Ascending aorta (tissue), 2 donors: ENCODE results near the gene TWIST2. TPM values are rescaled to one million over a fixed set of nuclear protein-coding genes. Genes with fewer than 3 reads are reported as not detected.

Experiments used
- DNase-seq, 2 donors: peaks; one replicate each; pipeline ENCODE4 v3.0.0-alpha.2; 2019; ENCODE audit warnings: low spot score in 2 of 2
- H3K27ac ChIP-seq, 2 donors: fragments of 200-600 bp; sonication (generic); one replicate each; pipeline ENCODE4 v1.5.1; 2016 to 2017; ENCODE audit warnings: mild to moderate bottlenecking in 1 of 2
- H3K27me3 ChIP-seq: fragments of 200-600 bp; sonication (generic); one replicate; pipeline ENCODE4 v1.5.1; 2017
- H3K36me3 ChIP-seq, 2 donors: fragments of 200-600 bp; sonication (generic); one replicate each; pipeline ENCODE4 v1.5.1; 2016
- H3K4me1 ChIP-seq, 2 donors: fragments of 200-600 bp; sonication (generic); one replicate each; pipeline ENCODE4 v1.5.1; 2016 to 2017; ENCODE audit warnings: mild to moderate bottlenecking in 1 of 2
- H3K4me3 ChIP-seq, 2 donors: fragments of 200-600 bp; sonication (generic); one replicate each; pipeline ENCODE4 v1.5.1; 2016 to 2017; ENCODE audit warnings: mild to moderate bottlenecking in 1 of 2
- H3K9me3 ChIP-seq, 2 donors: fragments of 200-600 bp; sonication (generic); one replicate each; pipeline ENCODE4 v1.5.1; 2016
- CTCF ChIP-seq, 3 experiments: fragments of 200-600 bp in 2 of 3; fragments of 450-650 bp in 1 of 3; sonication (generic) in 2 of 3; IDR thresholded peaks; one replicate each; pipeline ENCODE4 v1.5.1; 2016 to 2019; ENCODE audit warnings: antibody characterized with exemption in 3 of 3, mild to moderate bottlenecking in 1 of 3, moderate library complexity in 1 of 3
- intact Hi-C: fragments of 100-400 bp; cut with DNase I; formaldehyde crosslinking; loops from one replicate; pipeline ENCODE4 v1.15.1; 2023
- total RNA-seq: library from RNA; depleted of rRNA; stranded (reverse); fragments of >200 nt; gene quantifications from one replicate; pipeline ENCODE4 v1.1.0, GENCODE V29; 2016

The TWIST2 gene
- total RNA-seq, 1 donor from 2014 or later: 108 TPM

DNA sequence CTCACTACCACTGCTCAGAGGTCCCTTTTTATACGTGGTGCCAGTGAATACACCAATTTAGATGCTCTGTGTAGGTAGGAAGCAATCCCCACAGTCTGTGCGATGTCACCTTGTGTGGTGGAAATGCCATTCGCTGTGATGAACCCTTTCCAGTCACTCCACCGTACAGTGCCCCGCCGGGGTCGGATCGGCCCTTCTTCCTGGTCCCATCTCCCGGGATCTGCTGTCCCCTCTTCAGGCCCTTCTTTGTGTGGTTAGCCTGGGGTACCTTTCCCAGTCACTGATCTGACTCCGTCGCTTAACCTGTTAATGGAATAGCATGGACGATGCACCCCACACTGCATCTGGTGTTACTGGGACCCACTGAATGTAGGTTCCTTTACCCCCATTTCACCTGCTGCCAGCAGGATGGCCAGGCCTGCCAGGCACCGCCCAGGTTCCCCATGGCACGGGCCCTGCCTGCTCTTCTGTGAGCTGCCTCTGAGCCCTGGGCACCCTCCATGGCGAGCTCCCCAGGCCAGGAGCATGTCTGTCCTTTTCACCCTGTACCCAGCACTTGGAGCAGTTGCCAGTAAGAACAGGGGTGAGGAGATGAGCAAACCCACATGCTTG, 18.0 kb downstream of the TWIST2 start:
- H3K4me3 ChIP-seq: no peak overlapping the region
- intact Hi-C loops: loop anchor here (10.0 kb wide), 2 partner anchors 271 to 431 kb away; no protein-coding TSS in a partner anchor
- H3K27me3 ChIP-seq: no peaks in the 10 kb centered on the region
- H3K4me1 ChIP-seq: peaks cover 26 to 53% of the 10 kb centered on the region in 2 donors
- DNase-seq: peak in 1 of 2 donors; percentile 58
- no peak for TF ChIP-seq CTCF (IDR thresholded peaks at IDR 0.05)
- peak overlapping the region; percentile 86 to 92 for H3K27ac ChIP-seq
- no peaks in the 10 kb centered on the region for H3K9me3 ChIP-seq
- no peaks in the 10 kb centered on the region for H3K36me3 ChIP-seq

GRCh38 chr2:238866656-238867277, 18.9 kb downstream of the TWIST2 start:
- no peak for TF ChIP-seq CTCF (IDR thresholded peaks at IDR 0.05)
- peak in 1 of 2 donors; percentile 63 for DNase-seq
- no peak overlapping the region for H3K4me3 ChIP-seq
- intact Hi-C loops: loop anchor here (10.0 kb wide), 2 partner anchors 272 to 432 kb away; no protein-coding TSS in a partner anchor
- peaks cover 26 to 53% of the 10 kb centered on the region in 2 donors for H3K4me1 ChIP-seq
- H3K36me3 ChIP-seq: no peaks in the 10 kb centered on the region
- H3K9me3 ChIP-seq: no peaks in the 10 kb centered on the region
- no peaks in the 10 kb centered on the region for H3K27me3 ChIP-seq
- peak overlapping the region; percentile 86 to 92 for H3K27ac ChIP-seq

GRCh38 chr2:238868067-238868524, 20.2 kb downstream of the TWIST2 start:
- H3K36me3 ChIP-seq: no peaks in the 10 kb centered on the region
- H3K27me3 ChIP-seq: no peaks in the 10 kb centered on the region
- H3K4me1 ChIP-seq: peaks cover 26 to 51% of the 10 kb centered on the region in 2 donors
- peak in 1 of 2 donors; percentile 85 for DNase-seq
- TF ChIP-seq CTCF (IDR thresholded peaks at IDR 0.05): no peak
- no peaks in the 10 kb centered on the region for H3K9me3 ChIP-seq
- H3K4me3 ChIP-seq: peak overlapping the region in 1 of 2 donors; percentile 23
- intact Hi-C loops: loop anchor here (10.0 kb wide), 2 partner anchors 273 to 433 kb away; no protein-coding TSS in a partner anchor
- H3K27ac ChIP-seq: peak overlapping the region; percentile 86 to 92

DNA sequence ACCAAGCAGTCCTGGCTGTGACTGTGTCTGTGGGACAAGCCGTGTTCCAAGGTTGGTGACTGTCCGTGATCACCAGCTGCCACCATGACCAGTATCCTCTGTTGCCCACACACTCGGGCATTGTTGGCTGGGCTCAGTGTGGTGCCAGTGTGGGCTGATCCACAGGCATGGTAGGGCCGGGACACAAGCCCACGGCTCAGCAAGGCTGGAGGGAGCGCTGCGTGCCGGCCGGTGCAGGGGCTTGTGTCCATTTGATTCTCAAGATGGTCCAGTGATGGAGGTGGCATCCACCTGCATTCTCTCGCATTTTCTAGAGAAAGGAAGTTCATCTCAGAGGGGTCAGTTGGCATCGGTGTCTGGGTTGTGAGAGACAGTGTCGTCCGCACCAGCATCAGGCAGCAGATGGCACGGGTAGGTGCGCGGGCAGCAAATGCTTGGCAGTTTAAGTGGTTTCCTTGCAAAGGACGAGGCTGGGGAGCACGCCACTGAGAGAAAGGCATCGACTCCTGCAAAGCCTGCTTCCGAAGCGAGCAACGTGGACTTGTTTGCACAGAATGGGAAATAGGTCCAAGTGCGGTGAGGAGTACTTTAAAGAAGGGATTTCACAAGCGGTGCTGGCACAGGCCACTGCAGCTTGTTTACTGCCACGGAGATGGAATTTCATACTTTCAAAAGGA, 20.9 kb downstream of the TWIST2 start:
- Histone ChIP-seq H3K4me1 (peaks cover 23 to 45% of the 10 kb centered on the region in 2 donors), H3K27me3 (no peaks in the 10 kb centered on the region), H3K36me3 (no peaks in the 10 kb centered on the region), H3K9me3 (no peaks in the 10 kb centered on the region), H3K4me3 (no peak overlapping the region), H3K27ac (peak overlapping the region; percentile 86 to 92)
- peak in 1 of 2 donors; percentile 76 for DNase-seq
- no peak for TF ChIP-seq CTCF (IDR thresholded peaks at IDR 0.05)
- intact Hi-C loops: loop anchor here (10.0 kb wide), 2 partner anchors 274 to 434 kb away; no protein-coding TSS in a partner anchor

GRCh38 chr2:238869293-238870124, 21.6 kb downstream of the TWIST2 start:
- Histone ChIP-seq H3K4me1 (peaks cover 23 to 41% of the 10 kb centered on the region in 2 donors), H3K27me3 (no peaks in the 10 kb centered on the region), H3K4me3 (no peak overlapping the region), H3K27ac (peak overlapping the region; percentile 86 to 92), H3K9me3 (no peaks in the 10 kb centered on the region), H3K36me3 (no peaks in the 10 kb centered on the region)
- TF ChIP-seq CTCF (IDR thresholded peaks at IDR 0.05): no peak
- DNase-seq: no peak
- intact Hi-C loops: loop anchor here (10.0 kb wide), 2 partner anchors 275 to 435 kb away; no protein-coding TSS in a partner anchor
